Neuronal stem cell (in vitro differentiated cells): ENCODE results near the gene ACSL1.

Source experiments
- DNase-seq: peaks from one replicate; pipeline ENCODE4 v3.0.0-alpha.2; 2013; ENCODE audit warnings: low spot score
- H2AFZ ChIP-seq: one replicate; pipeline ENCODE4 v1.6.1; 2013; ENCODE audit warnings: mild to moderate bottlenecking, low read length, inconsistent platforms
- H2AK5ac ChIP-seq: 2 replicates; pipeline ENCODE4 v1.6.1; 2013; ENCODE audit warnings: low read depth, mild to moderate bottlenecking, inconsistent platforms, low read length, moderate library complexity, mixed read lengths
- H2BK120ac ChIP-seq: 2 replicates; pipeline ENCODE4 v1.6.1; 2013; ENCODE audit warnings: low read depth, mild to moderate bottlenecking, inconsistent platforms, low read length, moderate library complexity, mixed read lengths
- H2BK12ac ChIP-seq: one replicate; pipeline ENCODE4 v1.6.1; 2013; ENCODE audit warnings: low read length, inconsistent platforms
- H2BK15ac ChIP-seq: 2 replicates; pipeline ENCODE4 v1.6.1; 2013; ENCODE audit warnings: mild to moderate bottlenecking, low read length, inconsistent platforms, mixed read lengths
- H2BK5ac ChIP-seq: one replicate; pipeline ENCODE4 v1.6.1; 2013; ENCODE audit warnings: inconsistent platforms, mild to moderate bottlenecking, low read length, moderate library complexity
- H3K14ac ChIP-seq: one replicate; pipeline ENCODE4 v1.6.1; 2013; ENCODE audit warnings: low read length, inconsistent platforms
- H3K18ac ChIP-seq: 2 replicates; pipeline ENCODE4 v1.6.1; 2013; ENCODE audit warnings: low read length, inconsistent platforms
- H3K23ac ChIP-seq: 2 replicates; pipeline ENCODE4 v1.6.1; 2013; ENCODE audit warnings: low read depth, mild to moderate bottlenecking, mixed read lengths, low read length, inconsistent platforms; ENCODE audit not compliant: poor library complexity
- H3K27ac ChIP-seq: replicated peaks from 3 replicates; pipeline ENCODE4 v1.5.1; 2013; ENCODE audit warnings: low read length, inconsistent platforms
- H3K27me3 ChIP-seq, 3 experiments: 2 replicates each; pipeline ENCODE4 v1.6.1; 2013; ENCODE audit warnings: low read length in 3 of 3, mild to moderate bottlenecking in 2 of 3, inconsistent platforms in 1 of 3, low read depth in 1 of 3, mixed read lengths in 1 of 3, moderate library complexity in 1 of 3; ENCODE audit not compliant: control insufficient read depth in 3 of 3, insufficient read depth in 3 of 3
- H3K36me3 ChIP-seq, 2 donors: replicated peaks in 1 of 2; 2 replicates each; pipeline ENCODE4 v1.6.1; 2013; ENCODE audit warnings: low read length in 2 of 2; ENCODE audit not compliant: control insufficient read depth in 2 of 2, insufficient read depth in 2 of 2
- H3K4ac ChIP-seq: 2 replicates; pipeline ENCODE4 v1.6.1; 2013; ENCODE audit warnings: inconsistent platforms, mild to moderate bottlenecking, low read length, moderate library complexity
- H3K4me1 ChIP-seq, 2 donors: 1 replicate in 1 of 2; 2 replicates in 1 of 2; pipeline ENCODE4 v1.6.1; 2013; ENCODE audit warnings: low read length in 2 of 2, low read depth in 1 of 2; ENCODE audit not compliant: control insufficient read depth in 2 of 2, insufficient read depth in 1 of 2
- H3K4me2 ChIP-seq: one replicate; pipeline ENCODE4 v1.6.1; 2013; ENCODE audit warnings: mild to moderate bottlenecking, low read length, inconsistent platforms; ENCODE audit not compliant: insufficient read depth, poor library complexity, severe bottlenecking
- H3K4me3 ChIP-seq, 2 donors: 2 replicates each; pipeline ENCODE4 v1.5.1; 2013; ENCODE audit warnings: low read length in 2 of 2, mild to moderate bottlenecking in 2 of 2, inconsistent platforms in 1 of 2, moderate library complexity in 1 of 2
- H3K79me1 ChIP-seq: one replicate; pipeline ENCODE4 v1.6.1; 2013; ENCODE audit warnings: low read depth, mild to moderate bottlenecking, inconsistent platforms, low read length, moderate library complexity
- H3K9ac ChIP-seq: one replicate; pipeline ENCODE4 v1.6.1; 2013; ENCODE audit warnings: mild to moderate bottlenecking, low read depth, low read length, inconsistent platforms; ENCODE audit not compliant: poor library complexity
- H3K9me3 ChIP-seq, 2 donors: replicated peaks in 1 of 2; 2 replicates each; pipeline versions ENCODE3 to v1.6.1; 2013; ENCODE audit warnings: low read length in 2 of 2, mild to moderate bottlenecking in 2 of 2, inconsistent platforms in 1 of 2, low read depth in 1 of 2, mixed read lengths in 1 of 2, moderate library complexity in 1 of 2; ENCODE audit not compliant: control insufficient read depth in 2 of 2, insufficient read depth in 1 of 2
- H4K8ac ChIP-seq: one replicate; pipeline ENCODE4 v1.6.1; 2013; ENCODE audit warnings: low read depth, mild to moderate bottlenecking, inconsistent platforms, low read length, moderate library complexity
- H4K91ac ChIP-seq: one replicate; pipeline ENCODE4 v1.6.1; 2013; ENCODE audit warnings: low read length, low read depth, mild to moderate bottlenecking, inconsistent platforms; ENCODE audit not compliant: poor library complexity
- WGBS, 2 donors: extraction: QIAGEN DNeasy Blood & Tissue Kit; methylation state at CpG; one replicate each; pipeline ENCODE4 v1.1.7; 2013; ENCODE audit warnings: missing lambda C conversion rate in 2 of 2, mixed read lengths in 1 of 2; ENCODE audit not compliant: insufficient read length in 2 of 2, insufficient replicate concordance in 1 of 2; ENCODE audit errors: extremely low coverage in 2 of 2; 5-methylcytosine and 5-hydroxymethylcytosine counted together

Gene ACSL1

GRCh38 chr4:184833046-184833838 lies 7.5 kb upstream of the ACSL1 start:
- Histone ChIP-seq H2AFZ (no peak overlapping the region), H3K9me3 (no peaks in the 10 kb centered on the region), H3K9ac (no peak overlapping the region), H3K27ac (no peak overlapping the region), H4K91ac (no peak overlapping the region), H3K4me1 (no peaks in the 10 kb centered on the region), H2BK5ac (no peak overlapping the region), H3K18ac (no peak overlapping the region), H2BK120ac (no peak overlapping the region), H3K36me3 (no peaks in the 10 kb centered on the region), H3K14ac (no peak overlapping the region), H2AK5ac (no peak overlapping the region), H2BK12ac (no peak overlapping the region), H2BK15ac (no peak overlapping the region), H3K4me3 (no peak overlapping the region), H3K23ac (no peak overlapping the region), H4K8ac (no peak overlapping the region), H3K27me3 (peaks cover 0 to 43% (median 2%) of the 10 kb centered on the region in 3 experiments), H3K4me2 (no peak overlapping the region), H3K4ac (no peak overlapping the region), H3K79me1 (no peaks in the 10 kb centered on the region)
- DNase-seq: no peak
- WGBS, 2 donors: no CpG with 5 or more reads among the region's 10 CpGs

GRCh38 chr4:184831153-184831552 lies 5.4 kb upstream of the ACSL1 start:
- H3K4me3 ChIP-seq: no peak overlapping the region
- H3K4me2 ChIP-seq: no peak overlapping the region
- H3K9me3 ChIP-seq: peaks cover 3 to 6% of the 10 kb centered on the region in 2 donors
- H4K91ac ChIP-seq: no peak overlapping the region
- no peak overlapping the region for H4K8ac ChIP-seq
- H3K9ac ChIP-seq: no peak overlapping the region
- no CpG with 5 or more reads among the region's 5 CpGs for WGBS, 2 donors
- peaks cover 0 to 2% of the 10 kb centered on the region in 2 donors for H3K4me1 ChIP-seq
- H3K18ac ChIP-seq: no peak overlapping the region
- H2BK5ac ChIP-seq: no peak overlapping the region
- H3K4ac ChIP-seq: no peak overlapping the region
- H2AFZ ChIP-seq: no peak overlapping the region
- no peak overlapping the region for H2BK15ac ChIP-seq
- no peak overlapping the region for H2BK120ac ChIP-seq
- H2AK5ac ChIP-seq: no peak overlapping the region
- H3K14ac ChIP-seq: no peak overlapping the region
- H2BK12ac ChIP-seq: no peak overlapping the region
- no peak overlapping the region for H3K23ac ChIP-seq
- no peak for DNase-seq
- H3K27ac ChIP-seq: no peak overlapping the region
- H3K27me3 ChIP-seq: peaks cover 13 to 62% (median 20%) of the 10 kb centered on the region in 3 experiments
- H3K79me1 ChIP-seq: no peaks in the 10 kb centered on the region
- no peaks in the 10 kb centered on the region for H3K36me3 ChIP-seq

- no peak overlapping the region for H2BK15ac ChIP-seq
- H2BK12ac ChIP-seq: no peak overlapping the region
- H2BK120ac ChIP-seq: no peak overlapping the region
- no peak overlapping the region for H3K27ac ChIP-seq
- H3K23ac ChIP-seq: peak overlapping the region; percentile 87
- no peak overlapping the region for H3K4ac ChIP-seq
- peak overlapping the region; percentile 88 for H3K4me2 ChIP-seq
- no peaks in the 10 kb centered on the region for H3K79me1 ChIP-seq
- peak overlapping the region; percentile 17 for H3K14ac ChIP-seq
- peak overlapping the region; percentile 89 for H3K18ac ChIP-seq
- H3K9me3 ChIP-seq: peaks cover 3 to 6% of the 10 kb centered on the region in 2 donors
- H2AK5ac ChIP-seq: no peak overlapping the region
- H3K36me3 ChIP-seq: no peaks in the 10 kb centered on the region
- no peak for DNase-seq
- peak overlapping the region; percentile 98 for H2AFZ ChIP-seq
- no peak overlapping the region for H4K91ac ChIP-seq
- peaks cover 22 to 80% (median 57%) of the 10 kb centered on the region in 3 experiments for H3K27me3 ChIP-seq
- H4K8ac ChIP-seq: no peak overlapping the region
- WGBS, 2 donors: no CpG with 5 or more reads among the region's 15 CpGs
- H2BK5ac ChIP-seq: no peak overlapping the region
- H3K4me1 ChIP-seq: peaks cover 4 to 5% of the 10 kb centered on the region in 2 donors
- H3K9ac ChIP-seq: peak overlapping the region; percentile 12
- peak overlapping the region; percentile 50 to 75 for H3K4me3 ChIP-seq
Observed at GRCh38 chr4:184826691-184827270, 1.0 kb upstream of the ACSL1 start.

GRCh38 chr4:184825141-184825895 lies 450 bp downstream of the ACSL1 start:
- H3K9me3 ChIP-seq: peaks cover 3 to 6% of the 10 kb centered on the region in 2 donors
- H3K27ac ChIP-seq: no peak overlapping the region
- peak overlapping the region; percentile 80 for H3K9ac ChIP-seq
- H2BK15ac ChIP-seq: no peak overlapping the region
- H4K8ac ChIP-seq: no peak overlapping the region
- no peak overlapping the region for H3K23ac ChIP-seq
- no peak overlapping the region for H2BK12ac ChIP-seq
- DNase-seq: no peak
- H2AK5ac ChIP-seq: no peak overlapping the region
- H3K4ac ChIP-seq: no peak overlapping the region
- H3K4me3 ChIP-seq: peak overlapping the region; percentile 50 to 79
- peak overlapping the region; percentile 45 for H3K18ac ChIP-seq
- no peaks in the 10 kb centered on the region for H3K79me1 ChIP-seq
- H3K14ac ChIP-seq: peak overlapping the region; percentile 66
- no CpG with 5 or more reads among the region's 92 CpGs for WGBS, 2 donors
- H2AFZ ChIP-seq: peak overlapping the region; percentile 98
- H3K4me1 ChIP-seq: peaks cover 4 to 5% of the 10 kb centered on the region in 2 donors
- peaks cover 22 to 76% (median 61%) of the 10 kb centered on the region in 3 experiments for H3K27me3 ChIP-seq
- H2BK120ac ChIP-seq: no peak overlapping the region
- peak overlapping the region; percentile 98 for H3K4me2 ChIP-seq
- no peaks in the 10 kb centered on the region for H3K36me3 ChIP-seq
- H2BK5ac ChIP-seq: no peak overlapping the region
- no peak overlapping the region for H4K91ac ChIP-seq
